PC-9 (cell line): ENCODE data around the gene MPIG6B.

ENCODE experiments used
- EZH2 ChIP-seq: fragments of 200-600 bp; sonication (generic); IDR thresholded peaks from 2 replicates; pipeline ENCODE4 v1.8.0; 2017; ENCODE audit warnings: antibody characterized with exemption, low read depth
- TF ChIP-seq, protein P1 (sequence below): fragments of 200-600 bp; sonication (generic); conservative IDR thresholded peaks from 2 replicates; pipeline ENCODE4 v1.6.1; 2017; ENCODE audit warnings: mixed run types, antibody characterized with exemption, mild to moderate bottlenecking, moderate library complexity

DNA sequence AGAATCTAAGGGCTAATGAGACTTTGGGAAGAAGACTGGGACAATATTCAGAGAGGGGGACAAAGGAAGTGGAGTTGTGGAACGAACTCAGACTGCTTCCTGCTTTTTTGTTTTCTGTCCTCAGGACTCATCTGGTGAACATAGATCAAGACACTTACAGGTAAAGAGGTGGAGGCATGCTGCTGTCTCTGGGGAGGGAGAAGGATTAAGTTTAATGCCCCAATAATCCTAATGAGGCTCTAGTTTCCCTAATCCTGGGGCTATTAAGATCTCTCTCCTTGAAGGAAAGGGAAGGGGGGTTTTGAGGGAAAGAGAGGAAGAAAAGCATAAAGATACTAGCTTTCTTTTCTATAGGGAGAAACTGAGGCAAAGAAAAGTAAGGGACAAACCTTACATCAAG is 21.2 kb downstream of the MPIG6B start:
- TF ChIP-seq, protein P1, sequence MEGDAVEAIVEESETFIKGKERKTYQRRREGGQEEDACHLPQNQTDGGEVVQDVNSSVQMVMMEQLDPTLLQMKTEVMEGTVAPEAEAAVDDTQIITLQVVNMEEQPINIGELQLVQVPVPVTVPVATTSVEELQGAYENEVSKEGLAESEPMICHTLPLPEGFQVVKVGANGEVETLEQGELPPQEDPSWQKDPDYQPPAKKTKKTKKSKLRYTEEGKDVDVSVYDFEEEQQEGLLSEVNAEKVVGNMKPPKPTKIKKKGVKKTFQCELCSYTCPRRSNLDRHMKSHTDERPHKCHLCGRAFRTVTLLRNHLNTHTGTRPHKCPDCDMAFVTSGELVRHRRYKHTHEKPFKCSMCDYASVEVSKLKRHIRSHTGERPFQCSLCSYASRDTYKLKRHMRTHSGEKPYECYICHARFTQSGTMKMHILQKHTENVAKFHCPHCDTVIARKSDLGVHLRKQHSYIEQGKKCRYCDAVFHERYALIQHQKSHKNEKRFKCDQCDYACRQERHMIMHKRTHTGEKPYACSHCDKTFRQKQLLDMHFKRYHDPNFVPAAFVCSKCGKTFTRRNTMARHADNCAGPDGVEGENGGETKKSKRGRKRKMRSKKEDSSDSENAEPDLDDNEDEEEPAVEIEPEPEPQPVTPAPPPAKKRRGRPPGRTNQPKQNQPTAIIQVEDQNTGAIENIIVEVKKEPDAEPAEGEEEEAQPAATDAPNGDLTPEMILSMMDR, result no peak
- TF ChIP-seq EZH2, result no peak
